GM12878 (cell line): ENCODE measurements around the gene SERHL2. TPM values are rescaled to one million over a fixed set of nuclear protein-coding genes. Genes with fewer than 3 reads are reported as not detected.
A peak's percentile ranks its signal among the peaks of the same experiment; 100 is the strongest.
"Not testable (repeated sequence)": the region's sequence is repeated elsewhere in the genome, so short reads cannot be mapped to it uniquely, and the experiment has no call there.

ENCODE experiments used
- ATAC-seq: fragments of 200-7000 bp; cut with Tn5 transposase; 3 replicates; pipeline ENCODE4 v1.9.1; 2020; ENCODE audit warnings: mild to moderate bottlenecking, moderate library complexity
- BruUV-seq: library from RNA; stranded (reverse); fragments of 400-500 nt; replicated peaks from 2 replicates; lab custom pipeline; 2021; lab: Mats Ljungman, UMichigan
- CTCF ChIA-PET: fragments of 300-600 bp; sonication (Branson Sonifier 250); formaldehyde crosslinking; extraction: SDS; loops from one replicate; lab custom pipeline; 2021; ENCODE audit warnings: inconsistent platforms; lab: Yijun Ruan, JAX
- POLR2A ChIA-PET: fragments of 350-600 bp; formaldehyde crosslinking; extraction: SDS; loops from one replicate; lab custom pipeline; 2021; ENCODE audit warnings: inconsistent platforms; lab: Charles Lee
- RAD21 ChIA-PET: fragments of 300-600 bp; sonication (Branson Sonifier 250); formaldehyde crosslinking; loops from one replicate; lab custom pipeline; 2023; ENCODE audit warnings: antibody characterized with exemption; ENCODE audit not compliant: unreplicated experiment; lab: Charles Lee
- SMC1A ChIA-PET: fragments of 300-600 bp; sonication (Branson Sonifier 250); formaldehyde crosslinking; loops from one replicate; lab custom pipeline; 2023; ENCODE audit not compliant: unreplicated experiment, uncharacterized antibody; lab: Charles Lee
- DNase-seq: peaks from one replicate; pipeline ENCODE4 v3.0.0-alpha.2; 2011; ENCODE audit warnings: low read depth, low spot score
- FAIRE-seq: peaks from 3 replicates; lab custom pipeline; 2011; peaks lifted over from hg19 to GRCh38; lab: Jason Lieb, UNC
- H2AFZ ChIP-seq: 2 replicates; pipeline ENCODE4 v1.6.0; 2011; ENCODE audit warnings: low read depth, low read length, control low read depth; ENCODE audit not compliant: control insufficient read depth
- H3K27ac ChIP-seq: 2 replicates; pipeline ENCODE4 v1.5.1; 2011; ENCODE audit warnings: control low read depth; ENCODE audit not compliant: control insufficient read depth, insufficient read depth
- H3K27me3 ChIP-seq, 2 experiments: replicated peaks in 1 of 2; 2 replicates each; pipeline versions ENCODE4 v1.6.0 to v1.6.1; 2011; ENCODE audit warnings: low read length in 1 of 2; ENCODE audit not compliant: control insufficient read depth in 2 of 2, insufficient read depth in 2 of 2
- H3K36me3 ChIP-seq, 2 experiments: 2 replicates each; pipeline ENCODE4 v1.5.1; 2011; ENCODE audit warnings: low read length in 1 of 2; ENCODE audit not compliant: control insufficient read depth in 2 of 2, insufficient read depth in 2 of 2
- H3K4me1 ChIP-seq: 2 replicates; pipeline ENCODE4 v1.6.1; 2011; ENCODE audit warnings: mild to moderate bottlenecking, low read length, moderate library complexity, mixed read lengths; ENCODE audit not compliant: control insufficient read depth, insufficient read depth
- H3K4me2 ChIP-seq: 2 replicates; pipeline ENCODE4 v1.6.0; 2011; ENCODE audit warnings: control low read depth; ENCODE audit not compliant: control insufficient read depth, insufficient read depth
- H3K4me3 ChIP-seq: fragments of 200-600 bp; sonication (generic); 2 replicates; pipeline ENCODE4 v1.5.1; 2016
- H3K79me2 ChIP-seq: 2 replicates; pipeline ENCODE4 v1.6.0; 2011; ENCODE audit warnings: low read length; ENCODE audit not compliant: control insufficient read depth, insufficient read depth
- H3K9ac ChIP-seq: 2 replicates; pipeline ENCODE4 v1.8.0; 2011; ENCODE audit warnings: low read length, control low read depth, mixed read lengths; ENCODE audit not compliant: control insufficient read depth, insufficient read depth
- H3K9me3 ChIP-seq: replicated peaks from 3 replicates; pipeline ENCODE4 v1.5.1; 2011; ENCODE audit warnings: mild to moderate bottlenecking, low read length; ENCODE audit not compliant: control insufficient read depth, insufficient read depth
- H4K20me1 ChIP-seq: 2 replicates; pipeline ENCODE4 v1.6.0; 2011; ENCODE audit not compliant: control insufficient read depth, insufficient read depth
- WGBS: methylation state at CpG from one replicate; pipeline ENCODE4 v1.1.6; 2016; ENCODE audit warnings: low lambda C conversion rate; ENCODE audit not compliant: insufficient replicate concordance, insufficient coverage; ENCODE audit errors: missing lambda C conversion rate; 5-methylcytosine and 5-hydroxymethylcytosine counted together
- in situ Hi-C: fragments of 300-500 bp; cut with MboI; formaldehyde crosslinking; loops from 9 replicates; pipeline ENCODE4 v1.14.3; 2018; ENCODE audit warnings: mixed read lengths
- intact Hi-C: fragments of 100-400 bp; cut with micrococcal nuclease; formaldehyde crosslinking; loops from one replicate; pipeline ENCODE4 v1.14.2; 2022; ENCODE audit not compliant: unreplicated experiment
- polyA plus RNA-seq, 11 experiments: library from polyadenylated mRNA; depleted of rRNA in 4 of 11; unstranded in 6 of 11; stranded (reverse) in 5 of 11; fragments of >200 nt; fragmentation: Nextera tagmentation in 4 of 11; fragmentation: Illumina TruSeq in 1 of 11; extraction: Ambion mirVana in 4 of 11; extraction: Trizol in 1 of 11; gene quantifications; 1 replicate in 1 of 11; 2 replicates in 10 of 11; pipeline versions ENCODE4 v1.2.1 to v1.2.3, GENCODE V29; 2011 to 2016; ENCODE audit warnings: inconsistent platforms in 2 of 11, missing spikeins in 2 of 11, low read depth in 1 of 11
- total RNA-seq, 4 experiments: library from RNA; depleted of rRNA in 3 of 4; stranded (reverse); fragments of >200 nt in 3 of 4; fragmentation: Illumina TruSeq in 1 of 4; extraction: Trizol in 1 of 4; gene quantifications; 2 replicates each; pipeline versions ENCODE4 v1.2.1 to v1.2.3, GENCODE V29; 2013 to 2021

The SERHL2 gene
- total and polyA plus RNA-seq, 10 of the 15 experiments (the other 5 are each of a cell fraction or from before 2014, with no cell fraction given), result 0.63 to 2.0 (median 1.2) TPM

DNA sequence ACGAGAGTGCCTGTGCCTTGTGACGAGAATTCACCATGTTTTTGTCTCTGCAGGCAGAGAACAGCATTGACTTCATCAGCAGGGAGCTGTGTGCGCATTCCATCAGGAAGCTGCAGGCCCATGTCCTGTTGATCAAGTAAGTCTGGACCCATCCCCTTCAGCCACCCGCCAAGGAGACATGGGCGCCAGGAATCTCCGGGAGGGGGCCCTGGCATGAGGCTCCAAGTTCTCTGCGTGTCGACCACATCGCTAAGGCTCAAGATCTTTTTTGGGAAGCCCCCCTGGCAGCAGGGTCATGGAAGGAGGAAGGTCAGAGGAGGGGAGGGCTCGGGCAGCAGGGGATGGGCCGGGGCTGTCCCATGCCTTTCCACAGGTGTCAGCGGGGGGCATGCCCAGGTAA lies 17.3 kb downstream of the SERHL2 start:
- H3K36me3 ChIP-seq, H3K4me3 ChIP-seq, RAD21 ChIA-PET, H3K9me3 ChIP-seq, H3K4me2 ChIP-seq, BruUV-seq, SMC1A ChIA-PET, ATAC-seq, DNase-seq, H3K4me1 ChIP-seq, H3K79me2 ChIP-seq, H3K27me3 ChIP-seq, H2AFZ ChIP-seq, POLR2A ChIA-PET, H3K9ac ChIP-seq, CTCF ChIA-PET, intact Hi-C loops, in situ Hi-C loops, H4K20me1 ChIP-seq, FAIRE-seq, H3K27ac ChIP-seq: not testable (repeated sequence)
- 87% methylated on average over 12 of the region's 12 CpGs for WGBS

- H3K4me2 ChIP-seq, BruUV-seq, ATAC-seq, CTCF ChIA-PET, H3K9me3 ChIP-seq, H3K36me3 ChIP-seq, H3K4me3 ChIP-seq, H3K79me2 ChIP-seq, SMC1A ChIA-PET, H2AFZ ChIP-seq, H3K27ac ChIP-seq, H3K27me3 ChIP-seq, POLR2A ChIA-PET, intact Hi-C loops, in situ Hi-C loops, H4K20me1 ChIP-seq, RAD21 ChIA-PET, H3K9ac ChIP-seq, H3K4me1 ChIP-seq, DNase-seq: not testable (repeated sequence)
- 100% methylated on average over 1 of the region's 1 CpG for WGBS
- FAIRE-seq, result peak; percentile 47
Measured at GRCh38 chr22:42574046-42574445, 20.3 kb downstream of the SERHL2 start.

DNA sequence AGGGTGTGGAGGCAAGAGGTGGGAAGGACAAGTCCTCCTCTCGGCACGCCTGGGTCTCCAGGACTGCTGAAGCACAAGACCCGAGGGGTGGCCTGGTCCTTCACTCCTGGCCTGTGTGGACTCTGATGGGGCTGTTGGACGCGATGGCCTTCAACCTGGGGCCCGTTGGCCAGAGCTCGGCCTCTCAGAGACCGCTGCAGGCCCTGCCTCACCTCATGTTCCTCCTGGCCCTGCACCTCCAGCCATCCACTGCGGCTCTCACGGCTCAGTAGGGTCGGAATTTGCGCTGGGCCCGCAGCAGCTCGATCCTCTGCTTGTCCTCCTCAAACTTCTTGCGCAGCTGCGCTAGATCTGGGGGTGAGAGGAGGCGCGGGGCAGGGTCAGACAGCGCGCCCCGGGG lies 20.7 kb downstream of the SERHL2 start:
- DNase-seq, H3K9ac ChIP-seq, H4K20me1 ChIP-seq, H3K27me3 ChIP-seq, ATAC-seq, BruUV-seq, in situ Hi-C loops, H3K36me3 ChIP-seq, H2AFZ ChIP-seq, H3K79me2 ChIP-seq, H3K4me1 ChIP-seq, CTCF ChIA-PET, H3K27ac ChIP-seq, RAD21 ChIA-PET, POLR2A ChIA-PET, intact Hi-C loops, H3K9me3 ChIP-seq, FAIRE-seq, SMC1A ChIA-PET, H3K4me2 ChIP-seq, H3K4me3 ChIP-seq: not testable (repeated sequence)
- WGBS, result 98% methylated on average over 21 of the region's 21 CpGs

- 96% methylated on average over 25 of the region's 30 CpGs for WGBS
- H3K4me2 ChIP-seq, in situ Hi-C loops, SMC1A ChIA-PET, RAD21 ChIA-PET, H3K4me1 ChIP-seq, intact Hi-C loops, ATAC-seq, H3K27me3 ChIP-seq, BruUV-seq, H3K36me3 ChIP-seq, H3K9ac ChIP-seq, H4K20me1 ChIP-seq, FAIRE-seq, H3K4me3 ChIP-seq, DNase-seq, H3K27ac ChIP-seq, H3K9me3 ChIP-seq, H2AFZ ChIP-seq, POLR2A ChIA-PET, CTCF ChIA-PET, H3K79me2 ChIP-seq: not testable (repeated sequence)
Measured at GRCh38 chr22:42575996-42576574, 22.3 kb downstream of the SERHL2 start.
